ENCODE measurements around the gene RASSF3.

- TF ChIP-seq, protein P1, sequence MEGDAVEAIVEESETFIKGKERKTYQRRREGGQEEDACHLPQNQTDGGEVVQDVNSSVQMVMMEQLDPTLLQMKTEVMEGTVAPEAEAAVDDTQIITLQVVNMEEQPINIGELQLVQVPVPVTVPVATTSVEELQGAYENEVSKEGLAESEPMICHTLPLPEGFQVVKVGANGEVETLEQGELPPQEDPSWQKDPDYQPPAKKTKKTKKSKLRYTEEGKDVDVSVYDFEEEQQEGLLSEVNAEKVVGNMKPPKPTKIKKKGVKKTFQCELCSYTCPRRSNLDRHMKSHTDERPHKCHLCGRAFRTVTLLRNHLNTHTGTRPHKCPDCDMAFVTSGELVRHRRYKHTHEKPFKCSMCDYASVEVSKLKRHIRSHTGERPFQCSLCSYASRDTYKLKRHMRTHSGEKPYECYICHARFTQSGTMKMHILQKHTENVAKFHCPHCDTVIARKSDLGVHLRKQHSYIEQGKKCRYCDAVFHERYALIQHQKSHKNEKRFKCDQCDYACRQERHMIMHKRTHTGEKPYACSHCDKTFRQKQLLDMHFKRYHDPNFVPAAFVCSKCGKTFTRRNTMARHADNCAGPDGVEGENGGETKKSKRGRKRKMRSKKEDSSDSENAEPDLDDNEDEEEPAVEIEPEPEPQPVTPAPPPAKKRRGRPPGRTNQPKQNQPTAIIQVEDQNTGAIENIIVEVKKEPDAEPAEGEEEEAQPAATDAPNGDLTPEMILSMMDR (IDR thresholded peaks at IDR 0.05): no peak
- TF ChIP-seq POLR2A (IDR thresholded peaks at IDR 0.05): no peak
Observed at GRCh38 chr12:64636856-64637255, 26.6 kb downstream of the RASSF3 start.
